Measurements from ENCODE around the gene CTNNA1. TPM values are rescaled to one million over a fixed set of nuclear protein-coding genes. Genes with fewer than 3 reads are reported as not detected.

The CTNNA1 gene
- total RNA-seq, 1 donor from 2014 or later, result 310 TPM

GRCh38 chr5:138969323-138970002, 216.2 kb downstream of the CTNNA1 start:
- Histone ChIP-seq H3K27me3 (no peaks in the 10 kb centered on the region), H3K9me3 (no peaks in the 10 kb centered on the region), H3K36me3 (no peaks in the 10 kb centered on the region), H3K4me1 (peaks cover 8 to 36% of the 10 kb centered on the region in 2 donors), H3K27ac (no peak overlapping the region), H3K4me3 (no peak overlapping the region)
- intact Hi-C loops (cut with DNase I), result loop anchor here (5.0 kb wide), 1 partner anchor 52 kb away; no protein-coding TSS in a partner anchor
- peak in 1 of 2 donors; percentile 46 for DNase-seq (ENCODE audit: low spot score in 2 of 2)
- TF ChIP-seq CTCF (IDR thresholded peaks at IDR 0.05), result no peak

- intact Hi-C loops (cut with DNase I), result loop anchor here (5.0 kb wide), 1 partner anchor 55 kb away; no protein-coding TSS in a partner anchor
- Histone ChIP-seq H3K4me3 (no peak overlapping the region), H3K36me3 (no peaks in the 10 kb centered on the region), H3K27ac (peak overlapping the region; percentile 82 to 88), H3K9me3 (no peaks in the 10 kb centered on the region), H3K27me3 (no peaks in the 10 kb centered on the region), H3K4me1 (peaks cover 11 to 37% of the 10 kb centered on the region in 2 donors)
- TF ChIP-seq CTCF (IDR thresholded peaks at IDR 0.05), result no peak
- DNase-seq (ENCODE audit: low spot score in 2 of 2), result no peak
Observed at GRCh38 chr5:138972230-138972629, 219.0 kb downstream of the CTNNA1 start.

- Histone ChIP-seq H3K4me1 (peaks cover 11 to 39% of the 10 kb centered on the region in 2 donors), H3K9me3 (no peaks in the 10 kb centered on the region), H3K4me3 (no peak overlapping the region), H3K36me3 (no peaks in the 10 kb centered on the region), H3K27me3 (no peaks in the 10 kb centered on the region), H3K27ac (peak overlapping the region; percentile 82 to 88)
- TF ChIP-seq CTCF (IDR thresholded peaks at IDR 0.05), result no peak
- intact Hi-C loops (cut with DNase I), result loop anchor here (5.0 kb wide), 1 partner anchor 56 kb away; no protein-coding TSS in a partner anchor
- peak in 1 of 2 donors; percentile 46 for DNase-seq (ENCODE audit: low spot score in 2 of 2)
Observed at GRCh38 chr5:138972836-138973235, 219.6 kb downstream of the CTNNA1 start.

GRCh38 chr5:138974227-138975063, 221.2 kb downstream of the CTNNA1 start:
- Histone ChIP-seq H3K36me3 (no peaks in the 10 kb centered on the region), H3K4me1 (peaks cover 11 to 42% of the 10 kb centered on the region in 2 donors), H3K27me3 (no peaks in the 10 kb centered on the region), H3K4me3 (no peak overlapping the region), H3K9me3 (no peaks in the 10 kb centered on the region), H3K27ac (peak overlapping the region; percentile 82 to 88)
- no peak for TF ChIP-seq CTCF (IDR thresholded peaks at IDR 0.05)
- intact Hi-C loops (cut with DNase I), result loop anchor here (2.0 to 5.0 kb wide), 2 partner anchors 48 to 57 kb away; no protein-coding TSS in a partner anchor
- peak in 1 of 2 donors; percentile 88 for DNase-seq (ENCODE audit: low spot score in 2 of 2)

GRCh38 chr5:138975098-138975847, 222.0 kb downstream of the CTNNA1 start:
- TF ChIP-seq CTCF (IDR thresholded peaks at IDR 0.05), result no peak
- Histone ChIP-seq H3K9me3 (no peaks in the 10 kb centered on the region), H3K27ac (peak overlapping the region; percentile 82 to 88), H3K4me1 (peaks cover 11 to 47% of the 10 kb centered on the region in 2 donors), H3K4me3 (no peak overlapping the region), H3K27me3 (no peaks in the 10 kb centered on the region), H3K36me3 (no peaks in the 10 kb centered on the region)
- intact Hi-C loops (cut with DNase I), result loop anchor here (2.0 kb wide), 1 partner anchor 48 kb away; no protein-coding TSS in a partner anchor
- peak in 1 of 2 donors; percentile 73 for DNase-seq (ENCODE audit: low spot score in 2 of 2)

All from ascending aorta (tissue), 2 donors.